Psoas muscle (tissue), 8 donors: Measurements from ENCODE around the gene ZNF487. TPM values are rescaled to one million over a fixed set of nuclear protein-coding genes. Genes with fewer than 3 reads are reported as not detected.
"Not testable (repeated sequence)": the region's sequence is repeated elsewhere in the genome, so short reads cannot be mapped to it uniquely, and the experiment has no call there.

Experiments
- ATAC-seq, 4 donors: fragments of 200-7000 bp; cut with Tn5 transposase; one replicate each; pipeline ENCODE4 v1.9.1; 2020; ENCODE audit warnings: moderate library complexity in 3 of 4, mild to moderate bottlenecking in 2 of 4
- DNase-seq, 2 donors: peaks; one replicate each; pipeline ENCODE4 v3.0.0-alpha.2; 2020
- H3K27ac ChIP-seq: fragments of 200-600 bp; one replicate; pipeline ENCODE4 v1.8.0; 2022
- H3K27me3 ChIP-seq, 3 donors: fragments of 200-600 bp in 1 of 3; one replicate each; pipeline versions ENCODE4 v1.6.1 to v1.8.0; 2013 to 2022; ENCODE audit warnings: low read length in 2 of 3, mild to moderate bottlenecking in 2 of 3, moderate library complexity in 1 of 3; ENCODE audit not compliant: insufficient read depth in 3 of 3
- H3K36me3 ChIP-seq, 2 donors: fragments of 200-600 bp in 1 of 2; one replicate each; pipeline versions ENCODE4 v1.6.1 to v1.8.0; 2013 to 2022; ENCODE audit warnings: low read depth in 1 of 2, mild to moderate bottlenecking in 1 of 2, moderate library complexity in 1 of 2; ENCODE audit not compliant: insufficient read depth in 1 of 2
- H3K4me1 ChIP-seq: fragments of 200-600 bp; one replicate; pipeline ENCODE4 v1.8.0; 2022
- H3K4me3 ChIP-seq: fragments of 200-600 bp; one replicate; pipeline ENCODE4 v1.8.0; 2022; ENCODE audit warnings: mild to moderate bottlenecking
- H3K9me3 ChIP-seq: fragments of 200-600 bp; one replicate; pipeline ENCODE4 v1.8.0; 2022
- WGBS, 3 donors: extraction: QIAGEN DNeasy Blood & Tissue Kit; methylation state at CpG; one replicate each; pipeline versions ENCODE4 v1.1.6 to v1.1.7; 2013; 5-methylcytosine and 5-hydroxymethylcytosine counted together
- intact Hi-C, 2 donors: fragments of 100-400 bp; cut with DNase I; formaldehyde crosslinking; loops; one replicate each; pipeline versions ENCODE4 v1.11.0 to v1.14.2; 2022
- polyA plus RNA-seq, 3 donors: library from polyadenylated mRNA; stranded (reverse); fragments of 200-250 nt; gene quantifications; one replicate each; pipeline ENCODE4 v1.2.3, GENCODE V29; 2013
- total RNA-seq, 4 donors: library from RNA; stranded (reverse); fragmentation: NEBNext Ultra II Directional in 2 of 4; extraction: Animal tissue kit (Norgen Biotek cat#: 25700) in 2 of 4; gene quantifications; one replicate each; pipeline versions ENCODE4 v1.2.1 to v1.2.4, GENCODE V29; 2021 to 2023
- TF ChIP-seq, protein P1 (sequence below): fragments of 200-600 bp; IDR thresholded peaks from one replicate; pipeline ENCODE4 v1.8.0; 2022; ENCODE audit warnings: antibody characterized with exemption
- donor health status: healthy with polysubstance abuse.
- donor health status: DM: no; HTN: no; CAD: no; lungs with moderate emphysema.
- donor health status: Bipolar disorder and iron deficiency.
- donor health status: healthy.
- donor health status: DM: yes; HTN: yes; CAD: no.
- donor health status: DM: no; HTN: no; CAD: no.
- donor health status: DM: no; HTN: no; CAD: no.
- donor health status: DM: yes; HTN: yes; CAD: no.

The ZNF487 gene
- total and polyA plus RNA-seq, 7 donors: 1.2 to 9.8 (median 2.0) TPM

GRCh38 chr10:43444323-43444722, 7.4 kb downstream of the ZNF487 start:
- H3K27me3 ChIP-seq: no peaks in the 10 kb centered on the region
- DNase-seq (no peak), ATAC-seq (no peak)
- no peaks in the 10 kb centered on the region for H3K4me1 ChIP-seq
- 85 to 94% (median 92%) methylated on average over 7 of the region's 7 CpGs for WGBS, 3 donors
- H3K9me3 ChIP-seq: no peaks in the 10 kb centered on the region
- no peak overlapping the region for H3K27ac ChIP-seq
- intact Hi-C loops: no loop called here
- H3K4me3 ChIP-seq: no peak overlapping the region
- no peaks in the 10 kb centered on the region for H3K36me3 ChIP-seq
- TF ChIP-seq, protein P1, sequence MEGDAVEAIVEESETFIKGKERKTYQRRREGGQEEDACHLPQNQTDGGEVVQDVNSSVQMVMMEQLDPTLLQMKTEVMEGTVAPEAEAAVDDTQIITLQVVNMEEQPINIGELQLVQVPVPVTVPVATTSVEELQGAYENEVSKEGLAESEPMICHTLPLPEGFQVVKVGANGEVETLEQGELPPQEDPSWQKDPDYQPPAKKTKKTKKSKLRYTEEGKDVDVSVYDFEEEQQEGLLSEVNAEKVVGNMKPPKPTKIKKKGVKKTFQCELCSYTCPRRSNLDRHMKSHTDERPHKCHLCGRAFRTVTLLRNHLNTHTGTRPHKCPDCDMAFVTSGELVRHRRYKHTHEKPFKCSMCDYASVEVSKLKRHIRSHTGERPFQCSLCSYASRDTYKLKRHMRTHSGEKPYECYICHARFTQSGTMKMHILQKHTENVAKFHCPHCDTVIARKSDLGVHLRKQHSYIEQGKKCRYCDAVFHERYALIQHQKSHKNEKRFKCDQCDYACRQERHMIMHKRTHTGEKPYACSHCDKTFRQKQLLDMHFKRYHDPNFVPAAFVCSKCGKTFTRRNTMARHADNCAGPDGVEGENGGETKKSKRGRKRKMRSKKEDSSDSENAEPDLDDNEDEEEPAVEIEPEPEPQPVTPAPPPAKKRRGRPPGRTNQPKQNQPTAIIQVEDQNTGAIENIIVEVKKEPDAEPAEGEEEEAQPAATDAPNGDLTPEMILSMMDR: no peak

DNA sequence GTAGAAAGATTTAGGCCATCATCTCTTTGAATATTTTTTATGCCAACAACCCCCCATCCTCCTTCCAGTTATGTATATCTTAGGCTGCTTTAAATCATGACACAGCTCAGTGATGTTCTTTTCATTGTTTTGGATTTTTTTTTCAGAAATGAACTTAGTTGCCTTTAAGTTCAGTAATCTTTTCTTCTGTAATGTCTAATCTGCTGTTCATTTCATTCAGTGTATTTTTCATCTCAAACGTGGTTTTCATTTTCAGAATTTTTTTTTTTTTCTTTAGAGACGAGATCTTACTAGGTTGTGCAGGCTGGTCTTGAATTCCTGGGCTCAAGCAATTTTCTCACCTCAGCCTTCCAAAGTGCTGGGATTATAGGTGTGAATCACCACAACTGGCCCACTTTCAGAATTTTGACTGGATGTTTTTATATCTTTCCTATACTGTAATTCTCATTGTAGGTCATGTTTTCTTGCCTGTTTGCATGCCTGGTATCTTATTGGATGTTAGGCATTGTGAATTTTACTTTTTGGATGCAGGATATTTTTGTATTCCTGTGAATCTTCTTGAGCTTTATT, 8.1 kb downstream of the ZNF487 start:
- intact Hi-C loops: no loop called here
- DNase-seq: no peak
- TF ChIP-seq, protein P1: no peak
- H3K4me3 ChIP-seq: no peak overlapping the region
- H3K27me3 ChIP-seq: no peaks in the 10 kb centered on the region
- no peak for ATAC-seq
- no peaks in the 10 kb centered on the region for H3K4me1 ChIP-seq
- no peaks in the 10 kb centered on the region for H3K36me3 ChIP-seq
- no peak overlapping the region for H3K27ac ChIP-seq
- H3K9me3 ChIP-seq: no peaks in the 10 kb centered on the region
- WGBS, 3 donors: 88 to 93% (median 90%) methylated on average over 2 of the region's 2 CpGs

GRCh38 chr10:43446219-43447017, 9.5 kb downstream of the ZNF487 start:
- ATAC-seq, H3K27ac ChIP-seq, H3K4me3 ChIP-seq, DNase-seq, H3K4me1 ChIP-seq, H3K36me3 ChIP-seq, intact Hi-C loops, H3K27me3 ChIP-seq, H3K9me3 ChIP-seq: not testable (repeated sequence)
- WGBS, 3 donors: 94 to 98% (median 97%) methylated on average over 47 to 53 of the region's 53 CpGs

GRCh38 chr10:43448742-43449141, 11.8 kb downstream of the ZNF487 start:
- Histone ChIP-seq H3K27ac (no peak overlapping the region), H3K4me1 (peaks cover under 1% of the 10 kb centered on the region), H3K27me3 (no peaks in the 10 kb centered on the region), H3K36me3 (no peaks in the 10 kb centered on the region), H3K4me3 (no peak overlapping the region), H3K9me3 (no peaks in the 10 kb centered on the region)
- intact Hi-C loops: no loop called here
- WGBS, 3 donors: 80 to 89% (median 88%) methylated on average over 2 of the region's 2 CpGs
- ATAC-seq: no peak
- DNase-seq: no peak
- TF ChIP-seq, protein P1: no peak

DNA sequence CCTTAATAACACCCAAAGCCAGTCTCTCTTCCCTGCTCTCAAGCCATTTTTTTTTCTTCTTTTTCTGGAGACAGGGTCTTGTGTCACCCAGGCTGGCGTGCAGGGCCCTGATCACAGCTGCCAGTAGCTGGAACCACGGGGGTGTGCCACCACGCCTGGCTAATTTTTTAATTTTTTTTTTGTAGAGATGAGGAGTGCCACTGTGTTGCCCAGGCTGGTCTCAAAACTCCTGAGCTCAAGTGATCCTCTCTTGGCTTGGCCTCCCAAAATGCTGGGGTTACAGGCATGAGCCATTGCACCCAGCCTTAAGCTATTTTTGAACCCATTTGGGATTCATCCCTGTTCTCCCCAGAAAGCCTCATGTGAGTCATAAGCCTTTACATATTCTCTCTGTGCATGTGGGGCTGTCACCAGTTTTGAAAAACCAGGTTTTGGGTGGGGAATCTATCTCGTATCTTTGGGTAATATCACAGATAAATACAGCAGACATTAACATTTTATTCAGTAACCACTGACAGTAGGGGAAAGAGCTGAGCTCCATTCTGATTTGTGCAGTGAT, 15.5 kb downstream of the ZNF487 start:
- no peak for DNase-seq
- TF ChIP-seq, protein P1: no peak
- 58 to 63% (median 58%) methylated on average over 4 of the region's 4 CpGs for whole genome bisulfite sequencing, 3 donors
- H3K4me3 ChIP-seq: no peak overlapping the region
- H3K27me3 ChIP-seq: no peaks in the 10 kb centered on the region
- no peak overlapping the region for H3K27ac ChIP-seq
- H3K36me3 ChIP-seq: no peaks in the 10 kb centered on the region
- intact Hi-C loops: no loop called here
- peaks cover 17% of the 10 kb centered on the region for H3K4me1 ChIP-seq
- no peaks in the 10 kb centered on the region for H3K9me3 ChIP-seq
- no peak for ATAC-seq
